Keratinocyte (primary cell): ENCODE measurements around the gene AGAP1. TPM values are rescaled to one million over a fixed set of nuclear protein-coding genes. Genes with fewer than 3 reads are reported as not detected.

Experiments
- DNase-seq: peaks from one replicate; pipeline ENCODE4 v3.0.0-alpha.2; 2011; ENCODE audit warnings: low read depth, missing footprints, low spot score
- FAIRE-seq: peaks from 2 replicates; lab custom pipeline; 2011; peaks lifted over from hg19 to GRCh38; lab: Jason Lieb, UNC
- H2AFZ ChIP-seq: 2 replicates; pipeline ENCODE4 v1.6.0; 2012; ENCODE audit warnings: low read length, control low read depth, inconsistent platforms; ENCODE audit not compliant: control insufficient read depth
- H3K27ac ChIP-seq: 2 replicates; pipeline ENCODE4 v1.5.1; 2011; ENCODE audit warnings: low read length; ENCODE audit not compliant: control insufficient read depth, insufficient read depth
- H3K27me3 ChIP-seq: 3 replicates; pipeline ENCODE4 v1.6.0; 2011; ENCODE audit warnings: low read length; ENCODE audit not compliant: control insufficient read depth, insufficient read depth; ENCODE audit errors: extremely low read depth
- H3K36me3 ChIP-seq, 2 experiments: 2 replicates in 1 of 2; 3 replicates in 1 of 2; pipeline ENCODE4 v1.5.1; 2011; ENCODE audit warnings: low read length in 2 of 2, mild to moderate bottlenecking in 1 of 2; ENCODE audit not compliant: control insufficient read depth in 2 of 2, insufficient read depth in 2 of 2; ENCODE audit errors: extremely low read depth in 1 of 2
- H3K4me1 ChIP-seq: 3 replicates; pipeline ENCODE4 v1.5.1; 2011; ENCODE audit warnings: low read length; ENCODE audit not compliant: control insufficient read depth, insufficient read depth; ENCODE audit errors: extremely low read depth
- H3K4me2 ChIP-seq: 3 replicates; pipeline ENCODE4 v1.6.0; 2011; ENCODE audit warnings: low read depth, low read length; ENCODE audit not compliant: control insufficient read depth, insufficient read depth; ENCODE audit errors: extremely low read depth
- H3K4me3 ChIP-seq, 3 experiments: fragments of 200-600 bp in 1 of 3; sonication (generic) in 1 of 3; 2 replicates in 2 of 3; 3 replicates in 1 of 3; pipeline ENCODE4 v1.5.1; 2011 to 2016; ENCODE audit warnings: low read length in 3 of 3, mild to moderate bottlenecking in 3 of 3, control low read depth in 2 of 3, inconsistent platforms in 1 of 3, low read depth in 1 of 3, mixed read lengths in 1 of 3, mixed run types in 1 of 3, moderate library complexity in 1 of 3; ENCODE audit not compliant: control insufficient read depth in 2 of 3, insufficient read depth in 2 of 3; ENCODE audit errors: extremely low read depth in 1 of 3
- H3K79me2 ChIP-seq: 2 replicates; pipeline ENCODE4 v1.6.0; 2012; ENCODE audit warnings: low read length; ENCODE audit not compliant: control insufficient read depth, insufficient read depth
- H3K9ac ChIP-seq: 3 replicates; pipeline ENCODE4 v1.6.0; 2011; ENCODE audit warnings: low read length; ENCODE audit not compliant: control insufficient read depth, insufficient read depth; ENCODE audit errors: extremely low read depth
- H3K9me1 ChIP-seq: 3 replicates; pipeline ENCODE4 v1.6.0; 2011; ENCODE audit warnings: low read length; ENCODE audit not compliant: control insufficient read depth, insufficient read depth; ENCODE audit errors: extremely low read depth
- H3K9me3 ChIP-seq: 2 replicates; pipeline ENCODE4 v1.5.1; 2012; ENCODE audit warnings: low read depth, low read length; ENCODE audit not compliant: control insufficient read depth
- H4K20me1 ChIP-seq: 3 replicates; pipeline ENCODE4 v1.6.0; 2011; ENCODE audit warnings: low read length; ENCODE audit not compliant: control insufficient read depth, insufficient read depth; ENCODE audit errors: extremely low read depth
- EZH2 ChIP-seq: IDR thresholded peaks from one replicate; pipeline ENCODE4 v1.6.1; 2012; ENCODE audit warnings: inconsistent platforms, mild to moderate bottlenecking, low read length, moderate library complexity
- dilution Hi-C: fragments of 300-500 bp; cut with MboI; formaldehyde crosslinking; loops from one replicate; pipeline ENCODE4 v1.7.0; 2020; ENCODE audit warnings: low sequenced_read_pairs; ENCODE audit not compliant: extremely low pct_ligation_motif_present
- polyA plus RNA-seq, 5 experiments: library from polyadenylated mRNA; depleted of rRNA in 3 of 5; stranded (reverse) in 3 of 5; stranded (forward) in 1 of 5; unstranded in 1 of 5; fragments of >200 nt; gene quantifications; 1 replicate in 1 of 5; 2 replicates in 3 of 5; 3 replicates in 1 of 5; pipeline versions ENCODE4 v1.2.1 to v1.2.3, GENCODE V29; 2011 to 2012; ENCODE audit warnings: missing spikeins in 2 of 5, low read depth in 1 of 5, low replicate concordance in 1 of 5
- TF ChIP-seq, protein P1 (sequence below), 3 experiments: IDR thresholded peaks in 1 of 3; conservative IDR thresholded peaks in 1 of 3; optimal IDR thresholded peaks in 1 of 3; 2 replicates in 2 of 3; 3 replicates in 1 of 3; pipeline versions ENCODE3 to v1.5.1; 2011; ENCODE audit warnings: low read length in 3 of 3, mild to moderate bottlenecking in 3 of 3, moderate library complexity in 2 of 3, control low read depth in 1 of 3, inconsistent platforms in 1 of 3; ENCODE audit not compliant: insufficient read depth in 2 of 3; ENCODE audit errors: extremely low read depth in 1 of 3

The AGAP1 gene
- polyA plus RNA-seq, 1 donor (not counting 4 experiments of a cell fraction or from before 2014, with no cell fraction given), result 12.6 TPM

DNA sequence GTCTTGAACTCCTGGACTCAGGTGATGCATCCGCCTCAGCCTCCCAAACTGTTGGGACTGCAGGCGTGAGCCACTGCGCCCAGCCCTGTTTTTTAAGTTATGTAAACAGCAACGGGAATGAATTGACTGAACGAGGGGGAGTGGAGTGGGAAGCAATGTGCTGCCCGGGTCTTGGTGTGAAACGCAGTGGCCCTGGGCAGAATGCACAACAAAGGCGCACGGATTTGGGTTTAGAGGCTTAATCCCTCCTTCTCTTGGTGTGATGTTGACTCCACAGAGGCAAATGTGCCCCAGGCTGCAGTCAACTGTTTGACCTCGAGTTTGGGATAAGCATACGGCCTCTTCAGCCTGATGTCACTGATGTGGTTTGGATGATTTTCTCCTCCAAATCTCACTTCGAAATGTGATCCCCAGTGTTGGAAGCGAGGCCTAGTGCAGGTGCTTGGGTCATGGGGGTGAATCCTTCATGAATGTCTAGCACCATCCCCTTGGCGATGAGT, 97.4 kb downstream of the AGAP1 start:
- Histone ChIP-seq H3K4me3 (no peak overlapping the region), H3K4me1 (no peaks in the 10 kb centered on the region), H2AFZ (no peak overlapping the region), H3K9ac (no peak overlapping the region), H3K4me2 (no peak overlapping the region), H3K27ac (no peak overlapping the region), H3K36me3 (no peaks in the 10 kb centered on the region), H3K79me2 (no peaks in the 10 kb centered on the region), H3K9me1 (no peaks in the 10 kb centered on the region), H3K27me3 (no peaks in the 10 kb centered on the region), H3K9me3 (no peaks in the 10 kb centered on the region), H4K20me1 (peaks cover 3% of the 10 kb centered on the region)
- FAIRE-seq (no peak), DNase-seq (no peak)
- dilution Hi-C loops, result no loop called here
- TF ChIP-seq, protein P1, sequence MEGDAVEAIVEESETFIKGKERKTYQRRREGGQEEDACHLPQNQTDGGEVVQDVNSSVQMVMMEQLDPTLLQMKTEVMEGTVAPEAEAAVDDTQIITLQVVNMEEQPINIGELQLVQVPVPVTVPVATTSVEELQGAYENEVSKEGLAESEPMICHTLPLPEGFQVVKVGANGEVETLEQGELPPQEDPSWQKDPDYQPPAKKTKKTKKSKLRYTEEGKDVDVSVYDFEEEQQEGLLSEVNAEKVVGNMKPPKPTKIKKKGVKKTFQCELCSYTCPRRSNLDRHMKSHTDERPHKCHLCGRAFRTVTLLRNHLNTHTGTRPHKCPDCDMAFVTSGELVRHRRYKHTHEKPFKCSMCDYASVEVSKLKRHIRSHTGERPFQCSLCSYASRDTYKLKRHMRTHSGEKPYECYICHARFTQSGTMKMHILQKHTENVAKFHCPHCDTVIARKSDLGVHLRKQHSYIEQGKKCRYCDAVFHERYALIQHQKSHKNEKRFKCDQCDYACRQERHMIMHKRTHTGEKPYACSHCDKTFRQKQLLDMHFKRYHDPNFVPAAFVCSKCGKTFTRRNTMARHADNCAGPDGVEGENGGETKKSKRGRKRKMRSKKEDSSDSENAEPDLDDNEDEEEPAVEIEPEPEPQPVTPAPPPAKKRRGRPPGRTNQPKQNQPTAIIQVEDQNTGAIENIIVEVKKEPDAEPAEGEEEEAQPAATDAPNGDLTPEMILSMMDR (optimal IDR thresholded peaks at IDR 0.05 in 1 of 3, IDR thresholded peaks at IDR 0.05 in 1 of 3, conservative IDR thresholded peaks at IDR 0.05 in 1 of 3; ENCODE audit: extremely low read depth in 1 of 3, insufficient read depth in 2 of 3, low read length in 3 of 3), result no peak
- TF ChIP-seq EZH2, result no peak

DNA sequence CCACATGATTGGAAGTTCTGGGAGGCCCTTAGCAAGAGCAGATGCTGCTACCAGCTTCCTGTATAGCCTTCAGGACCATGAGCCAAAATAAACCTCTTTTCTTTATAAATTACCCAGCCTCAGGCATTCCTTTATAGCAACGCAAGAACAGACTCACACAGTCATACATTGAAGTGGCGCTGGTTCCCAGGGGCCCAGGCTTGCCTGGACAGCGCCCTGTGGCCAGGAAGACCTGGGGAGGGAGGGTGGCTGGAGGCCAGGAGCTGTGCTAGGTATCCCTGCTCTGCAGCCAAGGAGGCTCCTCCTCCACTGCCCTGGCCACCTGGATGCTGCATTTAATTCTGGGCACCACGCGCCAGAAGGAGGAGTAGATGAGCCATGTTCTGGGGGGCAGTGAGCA, 98.1 kb downstream of the AGAP1 start:
- H3K9ac ChIP-seq, result no peak overlapping the region
- dilution Hi-C loops, result no loop called here
- no peak for FAIRE-seq
- H3K9me3 ChIP-seq, result no peaks in the 10 kb centered on the region
- H3K36me3 ChIP-seq, result no peaks in the 10 kb centered on the region
- no peak overlapping the region for H2AFZ ChIP-seq
- no peak overlapping the region for H3K4me3 ChIP-seq
- no peaks in the 10 kb centered on the region for H3K9me1 ChIP-seq
- H3K27ac ChIP-seq, result no peak overlapping the region
- peaks cover 4% of the 10 kb centered on the region for H4K20me1 ChIP-seq
- no peaks in the 10 kb centered on the region for H3K4me1 ChIP-seq
- no peaks in the 10 kb centered on the region for H3K27me3 ChIP-seq
- peaks cover 3% of the 10 kb centered on the region for H3K79me2 ChIP-seq
- DNase-seq, result no peak
- H3K4me2 ChIP-seq, result no peak overlapping the region
- TF ChIP-seq EZH2, result no peak
- TF ChIP-seq, protein P1 (optimal IDR thresholded peaks at IDR 0.05 in 1 of 3, IDR thresholded peaks at IDR 0.05 in 1 of 3, conservative IDR thresholded peaks at IDR 0.05 in 1 of 3; ENCODE audit: extremely low read depth in 1 of 3, insufficient read depth in 2 of 3, low read length in 3 of 3), result no peak
